Measurements from ENCODE around the gene EPN2. TPM values are rescaled to one million over a fixed set of nuclear protein-coding genes. Genes with fewer than 3 reads are reported as not detected.

EPN2 gene
- total and polyA plus RNA-seq, 3 donors from 2014 or later, result 60.0 to 66.5 (median 61.1) TPM

DNA sequence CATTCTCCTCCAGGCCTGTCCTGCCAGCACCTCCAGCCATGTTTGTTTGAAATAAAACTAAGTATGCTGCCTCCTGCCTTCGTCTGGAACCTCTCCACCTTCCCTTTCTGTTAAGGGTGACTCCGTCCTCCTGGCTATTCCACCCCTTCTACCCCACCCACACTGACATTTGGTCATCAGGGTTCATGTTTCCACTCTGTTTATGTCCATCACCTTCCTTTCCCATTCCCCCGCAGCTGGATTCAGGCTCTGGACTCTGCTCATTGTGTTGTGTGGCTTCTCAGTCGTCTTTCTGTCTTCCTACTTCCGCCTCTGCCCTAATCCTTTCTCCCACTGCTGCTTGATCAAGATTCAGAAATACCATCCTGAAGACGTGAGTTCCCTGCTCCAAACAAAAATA lies 28.6 kb downstream of the EPN2 start:
- no peaks in the 10 kb centered on the region for H3K36me3 ChIP-seq (ENCODE audit: low read depth, missing control alignments)
- WGBS, 2 donors, result 91% methylated on average over 6 of the region's 6 CpGs
- no peak overlapping the region for H3K27ac ChIP-seq
- intact Hi-C loops (cut with DNase I; ENCODE audit: low total_unique reads), result no loop called here
- no peak for TF ChIP-seq POLR2A (IDR thresholded peaks at IDR 0.05)
- TF ChIP-seq, protein P1, sequence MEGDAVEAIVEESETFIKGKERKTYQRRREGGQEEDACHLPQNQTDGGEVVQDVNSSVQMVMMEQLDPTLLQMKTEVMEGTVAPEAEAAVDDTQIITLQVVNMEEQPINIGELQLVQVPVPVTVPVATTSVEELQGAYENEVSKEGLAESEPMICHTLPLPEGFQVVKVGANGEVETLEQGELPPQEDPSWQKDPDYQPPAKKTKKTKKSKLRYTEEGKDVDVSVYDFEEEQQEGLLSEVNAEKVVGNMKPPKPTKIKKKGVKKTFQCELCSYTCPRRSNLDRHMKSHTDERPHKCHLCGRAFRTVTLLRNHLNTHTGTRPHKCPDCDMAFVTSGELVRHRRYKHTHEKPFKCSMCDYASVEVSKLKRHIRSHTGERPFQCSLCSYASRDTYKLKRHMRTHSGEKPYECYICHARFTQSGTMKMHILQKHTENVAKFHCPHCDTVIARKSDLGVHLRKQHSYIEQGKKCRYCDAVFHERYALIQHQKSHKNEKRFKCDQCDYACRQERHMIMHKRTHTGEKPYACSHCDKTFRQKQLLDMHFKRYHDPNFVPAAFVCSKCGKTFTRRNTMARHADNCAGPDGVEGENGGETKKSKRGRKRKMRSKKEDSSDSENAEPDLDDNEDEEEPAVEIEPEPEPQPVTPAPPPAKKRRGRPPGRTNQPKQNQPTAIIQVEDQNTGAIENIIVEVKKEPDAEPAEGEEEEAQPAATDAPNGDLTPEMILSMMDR (IDR thresholded peaks at IDR 0.05), result no peak
- no peaks in the 10 kb centered on the region for H3K9me3 ChIP-seq
- no peaks in the 10 kb centered on the region for H3K27me3 ChIP-seq
- H3K4me1 ChIP-seq, result peaks cover 35% of the 10 kb centered on the region
- DNase-seq, result no peak
- no peak overlapping the region for H3K4me3 ChIP-seq

DNA sequence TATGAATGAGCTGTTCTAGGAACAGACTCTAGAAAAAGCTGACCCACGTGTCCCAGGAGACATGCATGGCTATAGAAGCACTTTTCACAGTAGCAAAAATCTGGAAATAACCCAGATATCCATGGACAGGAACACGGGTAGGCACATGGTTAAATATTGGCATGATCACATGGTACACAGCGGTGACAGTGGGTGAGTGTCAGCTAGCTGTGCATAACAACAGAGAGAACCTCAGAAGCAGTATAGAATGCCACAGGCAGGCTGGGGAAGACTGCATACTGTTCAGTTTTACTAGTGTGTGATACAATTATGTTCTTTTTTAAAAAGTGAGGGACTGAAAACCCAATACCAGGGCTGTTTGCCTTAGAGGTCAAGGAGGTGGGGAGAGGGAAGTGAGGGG lies 31.4 kb downstream of the EPN2 start:
- Histone ChIP-seq H3K4me1 (peaks cover 32% of the 10 kb centered on the region), H3K27me3 (no peaks in the 10 kb centered on the region), H3K36me3 (ENCODE audit: low read depth, missing control alignments) (no peaks in the 10 kb centered on the region), H3K9me3 (no peaks in the 10 kb centered on the region), H3K4me3 (no peak overlapping the region), H3K27ac (peak overlapping the region in 1 of 2 donors; percentile 30)
- TF ChIP-seq, protein P1 (IDR thresholded peaks at IDR 0.05), result no peak
- no peak for TF ChIP-seq POLR2A (IDR thresholded peaks at IDR 0.05)
- 59 to 60% methylated on average over 3 of the region's 3 CpGs for WGBS, 2 donors
- intact Hi-C loops (cut with DNase I; ENCODE audit: low total_unique reads), result no loop called here
- no peak for DNase-seq

DNA sequence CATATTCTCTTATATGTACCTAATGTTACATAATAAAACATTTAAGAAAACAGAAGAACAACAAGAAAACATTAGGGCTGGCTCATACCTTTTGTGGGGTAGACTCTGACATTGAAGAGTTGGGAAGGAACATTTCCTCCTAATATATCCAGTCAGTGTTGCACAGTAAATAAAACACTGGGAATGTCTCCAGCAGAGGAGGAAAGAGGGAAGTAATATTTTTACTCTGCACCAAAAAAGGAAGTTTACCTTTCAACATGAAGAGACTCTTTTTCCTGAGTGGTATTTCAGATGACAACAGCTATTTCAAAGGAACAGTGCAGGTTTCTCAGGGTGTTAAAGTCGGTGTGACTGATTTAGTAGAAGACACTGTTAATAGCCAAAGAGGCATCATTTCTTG lies 31.9 kb downstream of the EPN2 start:
- no peaks in the 10 kb centered on the region for H3K36me3 ChIP-seq (ENCODE audit: low read depth, missing control alignments)
- H3K27ac ChIP-seq, result peak overlapping the region in 1 of 2 donors; percentile 30
- no peaks in the 10 kb centered on the region for H3K9me3 ChIP-seq
- H3K27me3 ChIP-seq, result no peaks in the 10 kb centered on the region
- H3K4me1 ChIP-seq, result peaks cover 27% of the 10 kb centered on the region
- no peak overlapping the region for H3K4me3 ChIP-seq
- 54 to 65% methylated on average over 1 of the region's 1 CpG for WGBS, 2 donors
- TF ChIP-seq POLR2A (IDR thresholded peaks at IDR 0.05), result no peak
- TF ChIP-seq, protein P1 (IDR thresholded peaks at IDR 0.05), result no peak
- intact Hi-C loops (cut with DNase I; ENCODE audit: low total_unique reads), result no loop called here
- no peak for DNase-seq

- Histone ChIP-seq H3K36me3 (ENCODE audit: low read depth, missing control alignments) (no peaks in the 10 kb centered on the region), H3K27me3 (no peaks in the 10 kb centered on the region), H3K9me3 (no peaks in the 10 kb centered on the region), H3K4me3 (no peak overlapping the region), H3K27ac (peak overlapping the region in 1 of 2 donors; percentile 18), H3K4me1 (peaks cover 21% of the 10 kb centered on the region)
- 59 to 68% methylated on average over 3 of the region's 3 CpGs for WGBS, 2 donors
- intact Hi-C loops (cut with DNase I; ENCODE audit: low total_unique reads), result no loop called here
- TF ChIP-seq POLR2A (IDR thresholded peaks at IDR 0.05), result no peak
- TF ChIP-seq, protein P1 (IDR thresholded peaks at IDR 0.05), result no peak
- no peak for DNase-seq
Observed at GRCh38 chr17:19269641-19270040, 32.5 kb downstream of the EPN2 start.

- no peaks in the 10 kb centered on the region for H3K36me3 ChIP-seq (ENCODE audit: low read depth, missing control alignments)
- TF ChIP-seq, protein P1 (IDR thresholded peaks at IDR 0.05), result no peak
- no peak for TF ChIP-seq POLR2A (IDR thresholded peaks at IDR 0.05)
- DNase-seq, result no peak
- no peaks in the 10 kb centered on the region for H3K9me3 ChIP-seq
- peaks cover 24% of the 10 kb centered on the region for H3K4me1 ChIP-seq
- intact Hi-C loops (cut with DNase I; ENCODE audit: low total_unique reads), result no loop called here
- WGBS, 2 donors, result 72 to 91% methylated on average over 3 of the region's 3 CpGs
- H3K27ac ChIP-seq, result no peak overlapping the region
- H3K27me3 ChIP-seq, result no peaks in the 10 kb centered on the region
- no peak overlapping the region for H3K4me3 ChIP-seq
Observed at GRCh38 chr17:19270347-19270703, 33.2 kb downstream of the EPN2 start.

Measured in testis (tissue), 3 donors.